Fibroblast of lung (primary cell): ENCODE measurements around the gene ITPK1. TPM values are rescaled to one million over a fixed set of nuclear protein-coding genes. Genes with fewer than 3 reads are reported as not detected.

Experiments used
- DNase-seq, 2 donors: peaks; one replicate each; pipeline versions ENCODE4 v3.0.0 to v3.0.0-alpha.2; 2010; ENCODE audit warnings: low read depth in 2 of 2
- H2AFZ ChIP-seq: 2 replicates; pipeline ENCODE4 v1.5.1; 2012; ENCODE audit warnings: low read length, control low read depth, inconsistent platforms
- H3K27ac ChIP-seq: 2 replicates; pipeline ENCODE4 v1.5.1; 2011; ENCODE audit warnings: low read length, control low read depth; ENCODE audit not compliant: insufficient read depth
- H3K27me3 ChIP-seq: 2 replicates; pipeline ENCODE4 v1.5.1; 2011; ENCODE audit warnings: mild to moderate bottlenecking, low read length; ENCODE audit not compliant: control insufficient read depth, insufficient read depth
- H3K36me3 ChIP-seq: 2 replicates; pipeline ENCODE4 v1.5.1; 2011; ENCODE audit warnings: low read length; ENCODE audit not compliant: control insufficient read depth, insufficient read depth
- H3K4me1 ChIP-seq: 2 replicates; pipeline ENCODE4 v1.5.1; 2011; ENCODE audit warnings: low read length; ENCODE audit not compliant: control insufficient read depth, insufficient read depth; ENCODE audit errors: extremely low read depth
- H3K4me2 ChIP-seq: 2 replicates; pipeline ENCODE4 v1.5.1; 2011; ENCODE audit warnings: low read length, control low read depth; ENCODE audit not compliant: insufficient read depth; ENCODE audit errors: extremely low read depth
- H3K4me3 ChIP-seq, 4 experiments: fragments of 200-600 bp in 1 of 4; sonication (generic) in 1 of 4; replicated peaks in 1 of 4; 2 replicates each; pipeline ENCODE4 v1.5.1; 2011 to 2016; ENCODE audit warnings: low read length in 4 of 4, low read depth in 3 of 4, mild to moderate bottlenecking in 3 of 4, control low read depth in 2 of 4, inconsistent platforms in 1 of 4, mixed read lengths in 1 of 4; ENCODE audit not compliant: insufficient read depth in 1 of 4; ENCODE audit errors: control extremely low read depth in 1 of 4
- H3K79me2 ChIP-seq: 2 replicates; pipeline ENCODE4 v1.5.1; 2012; ENCODE audit warnings: mild to moderate bottlenecking, low read length, inconsistent platforms; ENCODE audit not compliant: control insufficient read depth, insufficient read depth
- H3K9ac ChIP-seq: 2 replicates; pipeline ENCODE4 v1.5.1; 2011; ENCODE audit warnings: mild to moderate bottlenecking, low read length, control low read depth; ENCODE audit not compliant: insufficient read depth
- H3K9me3 ChIP-seq: 2 replicates; pipeline ENCODE4 v1.5.1; 2012; ENCODE audit warnings: low read depth, low read length; ENCODE audit not compliant: control insufficient read depth, insufficient read depth
- H4K20me1 ChIP-seq: 2 replicates; pipeline ENCODE4 v1.5.1; 2011; ENCODE audit warnings: low read length; ENCODE audit not compliant: control insufficient read depth, insufficient read depth; ENCODE audit errors: extremely low read depth
- CTCF ChIP-seq, 2 donors: IDR thresholded peaks in 1 of 2; conservative IDR thresholded peaks in 1 of 2; 1 replicate in 1 of 2; 2 replicates in 1 of 2; pipeline ENCODE4 v1.5.1; 2011 to 2012; ENCODE audit warnings: low read length in 2 of 2, control low read depth in 1 of 2, inconsistent platforms in 1 of 2, low read depth in 1 of 2, mild to moderate bottlenecking in 1 of 2
- EZH2 ChIP-seq: IDR thresholded peaks from 2 replicates; pipeline ENCODE4 v1.5.1; 2012; ENCODE audit warnings: low read length, control low read depth, mild to moderate bottlenecking; ENCODE audit errors: missing control alignments
- polyA plus RNA-seq, 2 donors: library from polyadenylated mRNA; depleted of rRNA in 1 of 2; stranded (reverse) in 1 of 2; unstranded in 1 of 2; fragments of >200 nt; gene quantifications; 2 replicates each; pipeline ENCODE4 v1.2.1, GENCODE V29; 2011 to 2012; ENCODE audit warnings: missing spikeins in 1 of 2
- total RNA-seq: library from RNA; depleted of rRNA; stranded (reverse); fragments of >200 nt; gene quantifications from 2 replicates; pipeline ENCODE4 v1.2.1, GENCODE V29; 2014

Gene ITPK1
- total and polyA plus RNA-seq, 2 donors (not counting 1 experiment from before 2014, with no cell fraction given): 9.2 to 23.1 TPM

- H4K20me1 ChIP-seq: no peaks in the 10 kb centered on the region
- no peaks in the 10 kb centered on the region for H3K79me2 ChIP-seq
- H3K4me1 ChIP-seq: no peaks in the 10 kb centered on the region
- H2AFZ ChIP-seq: no peak overlapping the region
- H3K27ac ChIP-seq: no peak overlapping the region
- no peak for TF ChIP-seq EZH2
- no peak for TF ChIP-seq CTCF (conservative IDR thresholded peaks at IDR 0.05 in 1 of 2, IDR thresholded peaks at IDR 0.05 in 1 of 2; ENCODE audit: low read depth in 1 of 2, low read length in 2 of 2)
- H3K36me3 ChIP-seq: no peaks in the 10 kb centered on the region
- no peak for DNase-seq
- H3K9ac ChIP-seq: no peak overlapping the region
- H3K9me3 ChIP-seq: no peaks in the 10 kb centered on the region
- H3K4me2 ChIP-seq: no peak overlapping the region
- H3K27me3 ChIP-seq: no peaks in the 10 kb centered on the region
- no peak overlapping the region for H3K4me3 ChIP-seq
These were observed 26.0 kb downstream of the ITPK1 start for GRCh38 chr14:93089521-93090269.

GRCh38 chr14:93086441-93087055, 29.2 kb downstream of the ITPK1 start:
- H3K79me2 ChIP-seq: no peaks in the 10 kb centered on the region
- H3K27me3 ChIP-seq: no peaks in the 10 kb centered on the region
- H3K4me2 ChIP-seq: no peak overlapping the region
- H3K27ac ChIP-seq: no peak overlapping the region
- H3K9me3 ChIP-seq: no peaks in the 10 kb centered on the region
- H2AFZ ChIP-seq: no peak overlapping the region
- TF ChIP-seq EZH2 (no peak), CTCF (conservative IDR thresholded peaks at IDR 0.05 in 1 of 2, IDR thresholded peaks at IDR 0.05 in 1 of 2; ENCODE audit: low read depth in 1 of 2, low read length in 2 of 2) (no peak)
- no peak overlapping the region for H3K9ac ChIP-seq
- no peak for DNase-seq
- no peaks in the 10 kb centered on the region for H3K36me3 ChIP-seq
- no peaks in the 10 kb centered on the region for H3K4me1 ChIP-seq
- H4K20me1 ChIP-seq: no peaks in the 10 kb centered on the region
- H3K4me3 ChIP-seq: no peak overlapping the region

DNA sequence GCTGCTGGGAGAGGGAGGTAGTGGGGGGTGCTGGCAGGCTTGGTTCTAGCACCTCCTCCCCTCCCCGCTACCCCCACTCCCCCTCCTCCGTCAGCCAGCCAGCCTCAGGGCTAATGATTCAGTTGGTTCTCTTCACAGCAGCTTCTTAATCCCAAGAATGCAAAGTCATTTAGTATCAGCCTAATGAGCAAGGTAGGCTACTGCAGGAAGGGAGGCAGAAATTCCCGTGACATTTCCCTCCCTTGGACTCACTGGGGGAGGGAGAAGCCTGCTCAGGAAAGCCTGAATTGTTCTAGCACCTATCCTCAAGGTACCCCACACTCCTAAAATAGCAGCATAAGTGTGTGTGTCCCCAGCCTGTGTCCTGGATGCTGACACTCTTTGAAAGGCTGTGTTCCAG, 29.8 kb downstream of the ITPK1 start:
- H3K4me1 ChIP-seq: no peaks in the 10 kb centered on the region
- no peak overlapping the region for H3K9ac ChIP-seq
- H3K4me2 ChIP-seq: no peak overlapping the region
- H3K4me3 ChIP-seq: no peak overlapping the region
- no peaks in the 10 kb centered on the region for H3K36me3 ChIP-seq
- no peaks in the 10 kb centered on the region for H4K20me1 ChIP-seq
- peak in 1 of 2 donors; percentile 42 for DNase-seq
- H3K9me3 ChIP-seq: no peaks in the 10 kb centered on the region
- H3K27ac ChIP-seq: no peak overlapping the region
- H3K79me2 ChIP-seq: no peaks in the 10 kb centered on the region
- H3K27me3 ChIP-seq: no peaks in the 10 kb centered on the region
- H2AFZ ChIP-seq: no peak overlapping the region
- TF ChIP-seq EZH2: no peak
- TF ChIP-seq CTCF (conservative IDR thresholded peaks at IDR 0.05 in 1 of 2, IDR thresholded peaks at IDR 0.05 in 1 of 2; ENCODE audit: low read depth in 1 of 2, low read length in 2 of 2): no peak
